Testis (tissue), 3 donors: ENCODE data around the gene RCAN2. TPM values are rescaled to one million over a fixed set of nuclear protein-coding genes. Genes with fewer than 3 reads are reported as not detected.

Experiments
- DNase-seq: peaks from one replicate; pipeline ENCODE4 v3.0.0-alpha.2; 2019
- H3K27ac ChIP-seq, 2 donors: fragments of 200-600 bp; sonication (generic); one replicate each; pipeline ENCODE4 v1.5.1; 2019
- H3K27me3 ChIP-seq: fragments of 200-600 bp; sonication (generic); one replicate; pipeline ENCODE4 v1.5.1; 2019
- H3K36me3 ChIP-seq: fragments of 200-600 bp; sonication (generic); one replicate; pipeline ENCODE4 v1.5.1; 2017; ENCODE audit warnings: low read depth; ENCODE audit errors: missing control alignments
- H3K4me1 ChIP-seq: fragments of 200-600 bp; sonication (generic); one replicate; pipeline ENCODE4 v1.5.1; 2019
- H3K4me3 ChIP-seq, 2 donors: fragments of 200-600 bp; sonication (generic); one replicate each; pipeline ENCODE4 v1.5.1; 2017 to 2019
- H3K9me3 ChIP-seq: fragments of 200-600 bp; sonication (generic); one replicate; pipeline ENCODE4 v1.5.1; 2017
- CTCF ChIP-seq, 3 experiments: fragments of 450-650 bp in 2 of 3; fragments of 200-600 bp in 1 of 3; sonication (generic) in 1 of 3; IDR thresholded peaks; one replicate each; pipeline ENCODE4 v1.5.1; 2016 to 2019; ENCODE audit warnings: antibody characterized with exemption in 3 of 3, mild to moderate bottlenecking in 2 of 3, moderate library complexity in 1 of 3
- POLR2A ChIP-seq: fragments of 450-650 bp; IDR thresholded peaks from one replicate; pipeline ENCODE4 v1.6.1; 2017; ENCODE audit warnings: antibody characterized with exemption, mild to moderate bottlenecking, moderate library complexity
- WGBS, 2 donors: methylation state at CpG; one replicate each; pipeline ENCODE4 v1.1.5; 2018; 5-methylcytosine and 5-hydroxymethylcytosine counted together
- intact Hi-C: fragments of 100-400 bp; cut with DNase I; formaldehyde crosslinking; loops from one replicate; pipeline ENCODE4 v1.15.1; 2023; ENCODE audit warnings: low total_unique reads
- polyA plus RNA-seq: library from polyadenylated mRNA; stranded (reverse); fragments of 350-450 nt; fragmentation: Illumina TruSeq; extraction: RNeasy Lipid Tissue Mini Kit (QIAGEN cat#74804); gene quantifications from one replicate; pipeline ENCODE4 v1.2.3, GENCODE V29; 2014; ENCODE audit warnings: low read depth, low replicate concordance; ENCODE audit not compliant: insufficient read depth
- total RNA-seq, 2 donors: library from RNA; depleted of rRNA; stranded (reverse); fragments of >200 nt; gene quantifications; one replicate each; pipeline ENCODE4 v1.2.3, GENCODE V29; 2016

RCAN2 gene
- total and polyA plus RNA-seq, 3 donors from 2014 or later, result 6.3 to 17.4 (median 7.1) TPM

- Histone ChIP-seq H3K27ac (peak overlapping the region; percentile 34 to 60), H3K27me3 (no peaks in the 10 kb centered on the region), H3K4me1 (peaks cover 17% of the 10 kb centered on the region), H3K36me3 (no peaks in the 10 kb centered on the region), H3K4me3 (no peak overlapping the region), H3K9me3 (no peaks in the 10 kb centered on the region)
- DNase-seq, result peak; percentile 61
- intact Hi-C loops, result no loop called here
- WGBS, 2 donors, result 36 to 45% methylated on average over 4 of the region's 4 CpGs
- TF ChIP-seq POLR2A (no peak), CTCF (IDR thresholded peaks at IDR 0.05) (no peak)
Measured at GRCh38 chr6:46172176-46172575, 319.1 kb downstream of the RCAN2 start.

Other genes with a start within 250 kb of the RCAN2 start
- gene CYP39A1, start 161.4 kb upstream of the RCAN2 start, total RNA-seq, result 10 to 100 TPM; 13.5 to 14.1 TPM
- 6.5 TPM for gene CYP39A1, start 161.4 kb upstream of the RCAN2 start, polyA plus RNA-seq
- gene SLC25A27, start 161.5 kb upstream of the RCAN2 start, total RNA-seq, result 10 to 100 TPM; 72.8 to 81.8 TPM
- 26.3 TPM for gene SLC25A27, start 161.5 kb upstream of the RCAN2 start, polyA plus RNA-seq
- gene TDRD6, start 196.4 kb upstream of the RCAN2 start, total RNA-seq, result 10 to 100 TPM; 28.1 to 42.2 TPM
- 51.3 TPM for gene TDRD6, start 196.4 kb upstream of the RCAN2 start, polyA plus RNA-seq
- gene PLA2G7, start 243.9 kb upstream of the RCAN2 start, total RNA-seq, result under 1 TPM; 0.31 to 0.74 TPM
- gene PLA2G7, start 243.9 kb upstream of the RCAN2 start, polyA plus RNA-seq, result 2.1 TPM